MCF 10A (cell line): ENCODE results near the gene AGAP1. TPM values are rescaled to one million over a fixed set of nuclear protein-coding genes. Genes with fewer than 3 reads are reported as not detected.

Source experiments
- BruUV-seq: library from RNA; stranded (reverse); fragments of 400-500 nt; replicated peaks from 2 replicates; lab custom pipeline; 2021; lab: Mats Ljungman, UMichigan
- CTCF ChIA-PET: fragments of 300-600 bp; sonication (Branson Sonifier 250); formaldehyde crosslinking; extraction: SDS; loops from one replicate; lab custom pipeline; 2021; ENCODE audit warnings: antibody characterized with exemption, inconsistent platforms; lab: Yijun Ruan, JAX
- POLR2A ChIA-PET: fragments of 300-600, 350-650 bp; sonication (Branson Sonifier 250); formaldehyde crosslinking; extraction: SDS; loops from one replicate; lab custom pipeline; 2020; ENCODE audit warnings: antibody characterized with exemption, inconsistent platforms; lab: Yijun Ruan, JAX
- DNase-seq: peaks from one replicate; pipeline ENCODE4 v3.0.0-alpha.2; 2018; ENCODE audit not compliant: unreplicated experiment
- H3K27ac Mint-ChIP-seq: one replicate; pipeline ENCODE4 v1.8.0; 2022; ENCODE audit warnings: mild to moderate bottlenecking, low read depth, mixed read lengths; ENCODE audit not compliant: unreplicated experiment
- H3K27me3 Mint-ChIP-seq: one replicate; pipeline ENCODE4 v1.8.0; 2022; ENCODE audit warnings: mixed read lengths; ENCODE audit not compliant: insufficient read depth, unreplicated experiment
- H3K36me3 Mint-ChIP-seq: one replicate; pipeline ENCODE4 v1.8.0; 2022; ENCODE audit warnings: mild to moderate bottlenecking, moderate library complexity, mixed read lengths; ENCODE audit not compliant: insufficient read depth, unreplicated experiment
- H3K4me1 Mint-ChIP-seq: one replicate; pipeline ENCODE4 v1.8.0; 2022; ENCODE audit warnings: mixed read lengths; ENCODE audit not compliant: insufficient read depth, unreplicated experiment
- H3K4me3 Mint-ChIP-seq: one replicate; pipeline ENCODE4 v1.8.0; 2022; ENCODE audit warnings: mild to moderate bottlenecking, moderate library complexity, mixed read lengths; ENCODE audit not compliant: unreplicated experiment
- H3K9me3 Mint-ChIP-seq: one replicate; pipeline ENCODE4 v1.8.0; 2022; ENCODE audit warnings: mixed read lengths; ENCODE audit not compliant: unreplicated experiment
- intact Hi-C: fragments of 100-400 bp; cut with micrococcal nuclease; formaldehyde crosslinking; loops from 2 replicates; pipeline ENCODE4 v1.14.1; 2022
- total RNA-seq: library from RNA; stranded (reverse); gene quantifications from 2 replicates; pipeline ENCODE4 v1.2.3, GENCODE V29; 2022
- TF ChIP-seq, protein P1 (sequence below): fragments of 200-600 bp; IDR thresholded peaks from one replicate; pipeline ENCODE4 v1.8.0; 2022; ENCODE audit warnings: antibody characterized with exemption, mild to moderate bottlenecking; ENCODE audit not compliant: unreplicated experiment

AGAP1 gene
- total RNA-seq, 1 experiment from 2014 or later: 41.3 TPM

DNA sequence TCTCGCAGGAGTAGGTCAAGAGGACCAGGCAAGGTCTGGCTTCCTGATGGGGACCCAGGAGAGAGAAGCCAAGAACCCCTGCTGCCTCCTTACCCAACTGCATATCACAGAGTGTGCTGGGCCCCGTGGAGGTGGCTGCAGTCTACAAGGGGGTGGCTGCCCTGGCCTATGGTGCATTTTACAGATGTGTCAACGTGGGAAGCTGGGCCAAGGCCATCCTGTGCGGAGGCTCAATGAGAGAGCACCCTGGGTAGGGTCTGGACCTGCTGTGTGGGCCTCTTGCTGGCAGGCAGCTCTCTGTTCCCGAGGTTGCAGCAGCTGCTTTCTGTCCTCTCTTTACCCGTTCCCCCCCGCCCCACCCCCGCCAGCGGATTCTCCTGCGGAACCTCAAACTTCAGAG is 612.9 kb downstream of the AGAP1 start:
- ChIA-PET CTCF (no interaction called here), POLR2A (no interaction called here)
- DNase-seq: no peak
- Mint-ChIP-seq H3K9me3 (no peaks in the 10 kb centered on the region), H3K27ac (no peak overlapping the region), H3K4me3 (no peak overlapping the region), H3K27me3 (no peaks in the 10 kb centered on the region), H3K4me1 (peaks cover 6% of the 10 kb centered on the region), H3K36me3 (no peaks in the 10 kb centered on the region)
- BruUV-seq: no TSS peak
- TF ChIP-seq, protein P1, sequence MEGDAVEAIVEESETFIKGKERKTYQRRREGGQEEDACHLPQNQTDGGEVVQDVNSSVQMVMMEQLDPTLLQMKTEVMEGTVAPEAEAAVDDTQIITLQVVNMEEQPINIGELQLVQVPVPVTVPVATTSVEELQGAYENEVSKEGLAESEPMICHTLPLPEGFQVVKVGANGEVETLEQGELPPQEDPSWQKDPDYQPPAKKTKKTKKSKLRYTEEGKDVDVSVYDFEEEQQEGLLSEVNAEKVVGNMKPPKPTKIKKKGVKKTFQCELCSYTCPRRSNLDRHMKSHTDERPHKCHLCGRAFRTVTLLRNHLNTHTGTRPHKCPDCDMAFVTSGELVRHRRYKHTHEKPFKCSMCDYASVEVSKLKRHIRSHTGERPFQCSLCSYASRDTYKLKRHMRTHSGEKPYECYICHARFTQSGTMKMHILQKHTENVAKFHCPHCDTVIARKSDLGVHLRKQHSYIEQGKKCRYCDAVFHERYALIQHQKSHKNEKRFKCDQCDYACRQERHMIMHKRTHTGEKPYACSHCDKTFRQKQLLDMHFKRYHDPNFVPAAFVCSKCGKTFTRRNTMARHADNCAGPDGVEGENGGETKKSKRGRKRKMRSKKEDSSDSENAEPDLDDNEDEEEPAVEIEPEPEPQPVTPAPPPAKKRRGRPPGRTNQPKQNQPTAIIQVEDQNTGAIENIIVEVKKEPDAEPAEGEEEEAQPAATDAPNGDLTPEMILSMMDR: no peak
- intact Hi-C loops: no loop called here

- Mint-ChIP-seq H3K27me3 (no peaks in the 10 kb centered on the region), H3K27ac (no peak overlapping the region), H3K36me3 (no peaks in the 10 kb centered on the region), H3K4me3 (no peak overlapping the region), H3K9me3 (no peaks in the 10 kb centered on the region), H3K4me1 (peaks cover 6% of the 10 kb centered on the region)
- TF ChIP-seq, protein P1: no peak
- no peak for DNase-seq
- CTCF ChIA-PET: no interaction called here
- intact Hi-C loops: no loop called here
- no TSS peak for BruUV-seq
- POLR2A ChIA-PET: no interaction called here
Observed at GRCh38 chr2:236107536-236107935, 613.7 kb downstream of the AGAP1 start.

DNA sequence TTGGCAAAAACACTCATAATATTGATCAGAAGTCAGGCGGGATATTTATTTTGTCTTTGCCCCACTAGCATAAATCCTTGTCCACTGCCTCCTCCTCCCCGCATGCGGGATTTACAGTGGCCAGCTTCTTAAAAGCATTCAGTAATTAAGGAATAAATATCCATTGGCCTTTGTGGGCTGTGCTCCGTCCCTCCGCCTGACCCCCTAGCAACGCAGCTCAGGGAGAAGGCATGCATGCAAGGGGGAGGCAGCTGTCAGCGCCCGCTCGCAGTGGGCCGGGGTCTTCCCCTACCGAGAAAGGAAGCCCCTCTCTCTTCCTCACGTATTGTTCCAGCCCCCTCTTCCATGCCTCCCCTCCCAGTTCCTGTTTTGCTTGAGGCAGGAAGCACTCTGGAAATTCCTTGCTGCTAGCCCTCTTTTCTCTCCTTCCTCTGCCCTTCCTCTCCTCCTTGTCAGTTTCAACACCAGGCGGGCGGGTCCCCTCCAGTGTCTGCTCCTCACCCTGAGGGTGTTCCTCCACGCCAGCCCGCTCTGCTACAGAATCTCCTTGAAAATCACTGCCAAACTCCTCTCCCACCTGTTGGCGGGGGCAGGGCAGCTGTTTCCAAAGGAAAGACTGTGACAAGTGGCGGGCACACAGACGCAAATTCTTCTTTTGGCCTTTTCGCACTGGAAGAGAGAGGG is 614.2 kb downstream of the AGAP1 start:
- TF ChIP-seq, protein P1: no peak
- POLR2A ChIA-PET: interaction anchor here (0.6 kb wide), 1 partner anchor 30 kb away, joined by 3 read pairs; no protein-coding TSS in a partner anchor
- peaks cover 6% of the 10 kb centered on the region for H3K4me1 Mint-ChIP-seq
- no peak overlapping the region for H3K27ac Mint-ChIP-seq
- H3K9me3 Mint-ChIP-seq: no peaks in the 10 kb centered on the region
- H3K4me3 Mint-ChIP-seq: no peak overlapping the region
- no TSS peak for BruUV-seq
- CTCF ChIA-PET: no interaction called here
- H3K36me3 Mint-ChIP-seq: no peaks in the 10 kb centered on the region
- no peak for DNase-seq
- H3K27me3 Mint-ChIP-seq: no peaks in the 10 kb centered on the region
- intact Hi-C loops: no loop called here

GRCh38 chr2:236109061-236109460 is 615.2 kb downstream of the AGAP1 start:
- TF ChIP-seq, protein P1: no peak
- no TSS peak for BruUV-seq
- CTCF ChIA-PET: no interaction called here
- Mint-ChIP-seq H3K4me3 (no peak overlapping the region), H3K4me1 (peaks cover 6% of the 10 kb centered on the region), H3K9me3 (no peaks in the 10 kb centered on the region), H3K36me3 (no peaks in the 10 kb centered on the region), H3K27me3 (no peaks in the 10 kb centered on the region), H3K27ac (no peak overlapping the region)
- POLR2A ChIA-PET: interaction anchor here (0.6 kb wide), 1 partner anchor 22 kb away, joined by 3 read pairs; no protein-coding TSS in a partner anchor
- no peak for DNase-seq
- intact Hi-C loops: no loop called here
